ENCODE results near the gene LDB3. TPM values are rescaled to one million over a fixed set of nuclear protein-coding genes. Genes with fewer than 3 reads are reported as not detected.

LDB3 gene
- total RNA-seq, 1 experiment from 2014 or later: not detected

DNA sequence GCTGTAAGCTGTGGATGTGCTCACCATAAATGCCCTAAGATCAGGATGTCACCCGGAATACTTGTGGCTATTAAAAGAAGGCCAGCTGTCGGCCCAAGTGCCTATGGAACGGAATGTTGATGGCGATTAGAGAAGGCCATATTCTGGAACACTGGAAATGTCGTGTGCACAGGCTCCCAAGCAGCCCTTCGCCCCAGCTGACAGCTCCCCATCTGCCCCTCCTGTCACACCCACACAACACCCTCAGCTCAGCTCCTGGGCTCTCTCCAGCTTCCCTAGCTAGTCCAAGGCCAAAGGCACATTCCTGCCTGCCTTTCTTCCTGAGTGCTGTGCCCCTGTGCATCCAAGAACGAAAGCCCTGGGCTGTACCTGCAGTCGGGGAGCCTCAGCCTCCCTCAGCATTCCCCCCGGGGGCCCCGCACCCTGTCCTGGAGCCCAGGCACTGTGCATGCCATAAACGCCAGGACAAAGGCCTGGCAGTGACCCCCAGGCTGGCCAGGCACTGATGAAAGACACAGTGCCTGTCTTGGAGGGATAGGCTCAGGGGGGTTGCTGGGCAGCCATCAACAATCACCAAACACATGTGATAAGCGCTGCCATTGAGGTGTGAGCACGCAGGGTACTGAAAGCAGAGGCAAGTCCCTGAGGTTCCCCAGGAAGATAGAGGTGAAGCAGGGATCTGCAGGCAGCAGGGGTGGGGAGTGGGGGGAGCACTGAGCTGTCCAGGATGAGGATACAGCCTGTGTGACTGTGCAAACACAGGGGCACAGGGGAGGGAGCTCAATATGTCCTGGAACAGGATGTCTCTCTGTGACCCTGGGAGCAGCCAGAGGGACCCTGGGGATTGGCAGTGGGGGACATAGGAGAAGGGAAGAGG lies 3.7 kb upstream of the LDB3 start:
- no peak for DNase-seq (ENCODE audit: low spot score)

DNA sequence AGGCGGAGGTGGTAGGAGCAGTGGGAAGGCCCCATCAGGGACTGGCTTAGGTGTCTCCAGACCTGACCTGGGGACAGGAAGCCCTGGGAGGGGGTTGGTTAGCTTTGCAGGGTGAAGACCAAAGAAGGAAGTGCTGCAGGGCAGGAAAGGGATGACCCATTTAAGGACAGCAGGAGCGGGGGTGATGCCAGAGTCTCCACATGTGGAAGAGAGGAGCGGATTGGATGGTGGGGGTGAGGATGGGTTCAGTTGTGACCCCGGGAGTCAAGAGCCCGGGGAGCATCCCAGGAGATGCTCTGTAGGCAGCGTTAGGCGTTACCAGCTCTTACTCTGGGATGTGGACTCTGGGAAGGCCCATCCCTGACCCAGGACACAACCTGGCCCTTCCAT lies 3.1 kb upstream of the LDB3 start:
- no peak for DNase-seq (ENCODE audit: low spot score)

DNA sequence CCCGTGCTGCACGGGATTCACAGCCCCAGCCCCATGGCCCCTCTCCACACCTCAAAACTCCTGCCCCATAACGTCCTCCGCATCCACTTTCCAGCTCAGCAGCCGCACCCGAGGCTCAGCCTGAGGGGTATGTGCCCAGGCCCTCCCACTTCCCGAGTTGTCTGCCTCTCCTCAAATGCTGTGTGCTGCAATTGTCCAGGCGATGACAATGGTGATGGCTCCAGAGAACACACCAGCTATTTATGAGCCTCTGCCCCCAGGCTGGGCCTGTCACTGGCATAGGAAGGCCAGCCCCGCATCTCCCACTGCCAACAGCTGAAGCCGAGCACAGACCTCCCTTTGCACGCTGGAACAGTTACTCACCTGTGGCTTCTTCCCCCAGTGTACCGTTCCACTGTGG lies 2.4 kb upstream of the LDB3 start:
- no peak for DNase-seq (ENCODE audit: low spot score)

DNA sequence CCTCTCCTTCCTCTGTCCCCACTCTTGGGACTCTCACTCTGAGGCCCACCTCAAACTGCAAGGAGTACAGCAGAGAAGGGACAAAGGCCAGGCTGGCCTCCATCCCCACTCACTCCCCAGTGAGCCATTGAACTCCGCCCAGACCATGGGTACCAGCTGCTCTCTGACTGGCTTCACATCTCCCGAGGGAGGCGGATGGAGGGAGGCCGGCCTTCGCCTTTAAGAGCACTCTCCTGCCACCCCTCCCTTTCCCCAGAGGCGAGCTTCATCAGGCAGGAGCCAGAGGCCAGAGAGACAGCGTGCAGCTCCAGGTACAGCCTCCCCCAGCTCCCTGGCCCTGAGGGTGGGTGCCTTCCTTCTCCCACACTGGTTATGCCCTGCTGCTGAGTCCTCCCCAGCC lies 1.8 kb upstream of the LDB3 start:
- DNase-seq (ENCODE audit: low spot score): no peak

DNA sequence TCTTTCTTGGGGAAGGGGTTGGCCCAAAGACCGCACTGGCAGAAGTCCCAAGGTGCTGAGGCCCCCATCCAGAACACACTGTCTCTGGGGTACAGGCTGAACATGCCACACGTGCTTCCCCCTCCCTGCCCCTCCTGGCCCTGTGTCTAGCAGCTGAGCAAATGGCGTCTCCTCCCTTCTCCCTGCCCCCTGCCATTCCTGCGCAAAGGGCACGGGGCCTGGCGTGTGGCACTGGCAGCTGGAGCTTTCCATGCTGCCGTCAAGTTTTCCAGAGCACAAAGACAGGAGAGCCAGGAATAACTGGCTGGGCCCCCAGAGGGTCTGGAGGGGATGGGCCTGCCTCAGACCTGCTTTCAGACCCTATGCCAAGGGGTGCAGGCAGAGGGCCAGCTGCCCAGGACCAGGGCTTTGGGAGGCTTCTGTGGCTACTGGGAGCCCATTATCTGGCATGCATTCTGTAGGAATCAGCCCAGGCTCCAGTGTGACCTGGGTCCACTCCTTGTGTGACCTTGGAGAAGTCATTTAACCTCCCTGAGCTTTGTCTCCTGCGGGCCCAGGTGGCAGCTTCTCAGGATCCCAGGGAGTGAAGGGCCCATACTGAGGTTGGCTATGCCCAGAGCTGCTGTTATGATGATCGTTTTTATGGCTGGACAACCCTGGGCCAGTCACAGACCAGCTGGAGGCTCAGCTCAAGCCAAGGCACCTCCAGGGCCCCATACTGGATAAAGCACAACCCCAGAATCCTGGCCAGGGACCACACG lies 710 bp upstream of the LDB3 start:
- DNase-seq (ENCODE audit: low spot score): no peak

DNA sequence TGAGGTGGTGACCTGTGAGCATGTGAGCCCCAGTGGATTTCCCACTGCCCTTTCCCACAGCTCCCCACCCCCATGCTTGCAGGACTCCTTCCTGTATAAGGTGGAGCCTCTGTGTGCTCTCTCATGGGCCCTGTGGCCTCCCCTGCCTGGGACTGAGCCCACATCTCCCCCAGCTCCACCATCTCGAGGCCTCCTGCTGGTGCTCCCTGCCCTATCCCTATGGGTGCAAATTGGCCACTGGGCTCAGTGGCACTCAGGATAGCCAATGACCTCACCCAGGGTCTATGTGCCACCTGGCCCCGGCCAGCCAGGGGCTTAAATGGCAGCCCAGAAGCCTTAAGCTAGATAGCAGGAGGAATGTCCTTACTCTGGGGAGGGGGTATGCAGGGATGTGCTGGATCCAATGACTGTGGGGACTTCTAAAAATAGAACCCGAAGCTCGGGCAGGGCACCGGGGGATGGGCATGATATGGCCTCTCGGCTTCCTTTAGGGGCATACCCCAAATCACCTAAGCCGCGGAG lies 2.0 kb downstream of the LDB3 start:
- DNase-seq (ENCODE audit: low spot score): no peak

DNA sequence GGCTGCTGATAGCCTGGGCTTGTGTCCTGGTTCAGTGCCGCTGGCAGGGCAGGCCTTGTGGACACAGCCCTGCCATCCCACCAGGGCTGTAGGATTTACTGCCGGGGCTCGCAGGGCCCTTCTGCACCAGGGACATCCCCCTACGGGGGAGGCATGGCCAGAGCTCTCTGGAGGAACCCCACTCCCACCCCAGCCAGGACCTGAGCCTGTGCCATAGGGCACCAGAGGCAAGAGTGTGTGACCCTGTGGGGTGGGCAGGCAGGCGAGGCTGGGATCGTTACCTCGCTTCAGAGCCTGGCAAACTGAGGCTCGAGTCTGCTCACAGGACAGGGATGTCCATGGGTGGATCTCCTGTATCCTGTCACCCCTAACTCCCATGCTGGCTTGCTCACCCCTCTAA lies 2.6 kb downstream of the LDB3 start:
- DNase-seq (ENCODE audit: low spot score): no peak

DNA sequence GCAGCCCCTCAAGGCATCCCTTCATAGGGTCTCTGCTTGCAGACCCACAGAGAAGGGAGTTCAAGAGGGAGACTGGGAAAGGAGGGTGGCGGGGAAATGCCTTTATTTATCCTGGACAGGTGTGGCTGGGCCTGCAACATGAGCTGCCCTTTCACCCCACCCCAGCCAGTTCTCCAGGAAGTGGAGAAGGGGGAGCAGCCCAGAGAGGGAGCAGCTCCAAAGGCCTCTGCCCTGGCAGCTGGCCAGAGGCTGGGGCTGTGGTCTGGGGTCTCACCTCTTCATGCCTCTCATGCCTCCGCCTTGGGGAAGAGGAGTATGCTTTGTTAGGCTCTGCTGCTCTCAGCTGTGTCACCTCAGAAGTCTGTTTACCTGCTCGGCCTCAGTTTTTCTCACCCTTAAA lies 3.1 kb downstream of the LDB3 start:
- peak; percentile 57 for DNase-seq (ENCODE audit: low spot score)

DNA sequence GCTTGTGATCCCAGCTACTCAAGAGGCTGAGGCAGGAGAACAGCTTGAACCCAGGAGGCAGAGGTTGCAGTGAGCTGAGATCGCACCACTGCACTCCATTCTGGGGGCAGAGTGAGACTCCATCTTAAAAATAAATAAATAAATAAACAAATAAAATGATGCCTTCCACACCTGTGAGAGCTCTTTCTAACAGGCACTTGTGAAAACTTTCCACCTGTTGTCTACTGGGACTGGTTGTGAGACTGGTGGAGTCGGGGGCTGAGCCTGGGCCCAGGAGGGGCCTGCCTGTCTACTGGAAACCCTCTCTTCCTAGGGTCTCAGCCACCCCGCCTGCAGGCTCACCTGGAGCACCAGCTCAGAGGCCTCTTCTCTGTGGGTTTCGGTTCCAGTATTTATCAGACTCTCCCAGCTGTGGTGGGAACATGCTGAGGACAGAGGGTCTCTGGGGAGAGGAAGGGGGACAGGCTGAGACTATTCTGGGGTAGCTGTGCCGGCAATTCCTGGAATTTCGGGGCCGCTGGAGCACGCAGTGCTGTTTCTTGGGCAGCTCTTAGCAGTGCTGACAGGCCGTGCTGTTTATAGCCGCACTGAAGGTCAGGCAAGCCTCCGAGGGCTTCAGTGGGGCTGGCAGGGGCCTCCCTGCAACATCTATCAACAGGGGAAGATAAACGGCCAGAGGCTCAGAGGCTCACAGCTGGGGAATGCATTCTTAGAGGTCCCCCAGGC lies 3.8 kb downstream of the LDB3 start:
- DNase-seq (ENCODE audit: low spot score): no peak

DNA sequence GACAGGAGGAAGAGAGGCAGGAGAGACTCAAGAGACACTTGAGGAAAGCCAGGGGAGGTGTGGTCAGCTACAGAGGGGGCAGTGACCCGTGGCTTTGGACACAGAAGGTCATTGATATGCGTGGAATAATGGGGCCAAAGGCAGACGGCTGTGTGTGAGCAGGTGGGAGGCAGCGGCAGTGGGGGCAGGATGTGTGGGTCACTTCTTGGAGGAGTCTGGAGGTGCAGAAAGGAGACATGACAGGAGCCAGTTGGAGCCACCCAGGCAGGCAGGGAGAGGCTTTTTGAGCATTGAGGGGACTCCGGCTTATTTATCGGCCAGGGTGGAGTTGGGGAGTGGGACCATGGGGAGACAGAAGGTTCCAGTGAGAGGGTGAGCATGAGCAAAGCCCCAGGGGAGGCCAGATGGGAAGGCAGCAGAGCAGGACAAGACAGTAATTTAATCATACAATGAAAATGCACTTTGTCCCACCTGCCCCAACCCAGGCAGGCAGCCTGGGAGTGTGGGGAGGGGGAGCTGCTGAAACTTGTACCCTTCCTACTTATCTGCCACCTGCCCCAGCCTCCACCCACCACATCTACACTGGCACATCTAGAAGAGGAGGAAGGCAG lies 5.0 kb downstream of the LDB3 start:
- no peak for DNase-seq (ENCODE audit: low spot score)

DNA sequence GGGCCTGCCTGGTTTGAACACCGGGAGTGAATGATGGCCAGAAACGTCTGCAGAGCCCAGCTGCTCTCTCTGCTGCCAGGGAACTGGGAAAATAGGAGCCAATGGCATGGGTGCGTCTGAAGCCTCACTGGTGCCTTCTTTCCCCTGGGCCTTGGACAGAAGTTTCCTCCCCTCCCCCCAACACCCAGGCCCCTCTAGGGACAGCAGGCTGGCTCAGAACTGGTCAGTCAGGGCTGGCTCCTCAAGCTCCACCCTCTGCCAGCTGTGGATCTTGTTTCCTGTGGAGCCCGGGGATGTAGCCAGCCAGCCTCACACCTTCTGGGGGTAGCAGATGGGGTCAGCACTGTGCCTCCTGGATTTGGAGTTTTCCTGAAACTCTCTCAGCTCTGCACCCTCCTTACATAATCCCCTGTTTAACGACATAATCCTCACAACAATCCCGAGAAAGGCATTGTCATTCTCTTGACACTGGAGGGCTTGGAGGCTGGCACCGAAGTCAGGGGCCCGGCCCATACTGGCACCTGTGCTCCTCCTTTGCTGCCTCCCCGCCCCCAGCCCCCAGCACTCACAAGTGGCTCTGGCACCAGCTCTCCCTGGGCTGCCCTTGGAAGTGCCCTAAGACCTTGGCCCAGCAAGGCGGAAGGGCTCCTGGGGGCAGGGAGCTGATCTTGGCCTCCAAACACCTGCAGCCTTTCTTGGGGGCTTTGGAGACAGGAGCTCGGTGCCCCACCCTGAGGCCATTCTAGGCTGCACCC lies 5.7 kb downstream of the LDB3 start:
- peak; percentile 32 for DNase-seq (ENCODE audit: low spot score)

DNA sequence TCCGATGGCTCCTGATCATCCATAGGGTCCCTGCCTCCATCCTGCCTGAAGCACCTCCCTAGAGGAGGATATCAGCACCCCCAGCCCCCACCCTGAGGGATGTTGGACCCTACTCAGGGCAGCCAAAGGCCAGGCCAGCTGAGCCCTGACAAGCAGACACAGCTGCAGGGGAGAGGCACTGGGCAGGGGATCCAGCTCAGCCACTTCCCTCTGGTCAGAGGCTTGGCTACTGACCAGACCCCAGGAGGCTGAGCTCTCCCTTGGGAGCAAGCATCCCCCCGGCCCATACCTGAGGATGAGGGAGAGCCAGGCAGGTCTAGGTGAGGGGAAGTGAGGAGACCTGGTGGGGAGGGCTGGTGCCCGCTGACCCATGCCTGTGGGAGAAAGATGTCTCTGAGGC lies 6.6 kb downstream of the LDB3 start:
- DNase-seq (ENCODE audit: low spot score): no peak

DNA sequence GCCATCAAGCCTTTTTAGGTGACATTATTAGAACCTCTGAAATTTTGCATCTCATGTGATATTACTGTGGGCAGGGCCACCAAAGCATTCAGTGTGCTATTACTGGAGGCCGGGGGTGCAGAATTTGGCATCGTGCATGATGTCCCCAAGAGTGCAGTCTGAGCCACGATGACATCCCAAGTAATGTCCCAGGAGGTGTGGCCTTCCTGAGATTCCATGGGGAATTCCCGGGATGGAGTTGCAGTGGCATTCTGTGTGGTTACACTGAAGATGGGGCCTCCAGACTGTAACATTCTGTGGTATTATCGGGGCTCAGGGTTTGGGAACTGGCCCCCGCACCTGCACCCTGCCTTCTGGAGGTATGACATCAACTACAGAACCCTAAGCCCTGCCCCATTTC lies 9.1 kb downstream of the LDB3 start:
- DNase-seq (ENCODE audit: low spot score): no peak

DNA sequence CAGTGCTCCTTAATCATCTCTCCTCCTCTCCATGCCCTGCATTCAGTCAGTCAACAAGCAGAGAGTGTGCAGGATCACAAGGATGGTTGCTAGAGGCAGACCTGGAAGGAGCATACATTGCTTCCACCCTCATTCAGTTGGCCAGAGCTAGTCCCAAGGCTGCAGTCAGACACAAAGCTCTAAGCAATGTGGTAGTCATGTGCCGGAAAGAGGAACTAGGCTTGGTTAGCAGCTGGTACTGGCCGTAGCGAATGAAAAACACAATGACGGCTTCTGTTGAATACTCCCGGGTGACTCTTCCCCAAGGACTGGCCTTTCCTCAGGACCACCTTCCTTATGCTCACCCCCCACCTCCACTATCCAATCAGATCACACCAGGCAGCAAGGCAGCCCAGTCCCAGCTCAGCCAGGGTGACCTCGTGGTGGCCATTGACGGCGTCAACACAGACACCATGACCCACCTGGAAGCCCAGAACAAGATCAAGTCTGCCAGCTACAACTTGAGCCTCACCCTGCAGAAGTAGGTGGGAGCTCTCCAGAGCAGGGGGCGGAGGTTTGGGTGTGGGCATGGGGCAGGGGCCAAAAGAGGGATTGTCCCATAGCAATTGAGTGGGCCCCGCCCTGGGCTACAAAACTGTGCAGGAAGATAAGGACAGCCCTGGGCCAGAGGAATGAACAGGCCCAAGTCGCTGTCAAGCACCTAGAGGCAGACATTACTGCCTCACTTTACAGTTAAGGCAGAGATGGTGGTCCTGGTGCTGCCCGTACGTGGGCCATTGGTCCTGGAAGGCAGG lies 10.9 kb downstream of the LDB3 start:
- DNase-seq (ENCODE audit: low spot score): no peak

DNA sequence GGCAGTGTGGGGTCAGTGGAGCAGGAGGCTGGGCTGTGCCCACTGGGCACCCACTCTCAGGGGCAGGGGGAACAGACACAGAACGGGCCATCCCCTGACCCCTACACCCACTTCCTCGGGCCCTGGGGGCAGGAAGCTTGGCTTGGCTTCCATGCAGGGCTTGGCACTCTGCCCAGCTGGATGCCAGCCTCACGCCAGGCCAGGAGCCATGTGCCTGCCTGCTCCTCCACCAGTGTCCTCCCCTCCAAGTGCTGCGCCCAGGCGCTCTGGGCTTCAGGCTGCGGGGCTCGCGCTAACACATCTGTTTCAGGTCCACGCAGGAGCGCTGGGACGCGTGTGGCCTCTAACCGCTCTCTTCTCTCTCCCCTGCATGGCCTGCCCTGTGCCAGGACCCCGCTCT lies 12.7 kb downstream of the LDB3 start:
- DNase-seq (ENCODE audit: low spot score): peak; percentile 31

DNA sequence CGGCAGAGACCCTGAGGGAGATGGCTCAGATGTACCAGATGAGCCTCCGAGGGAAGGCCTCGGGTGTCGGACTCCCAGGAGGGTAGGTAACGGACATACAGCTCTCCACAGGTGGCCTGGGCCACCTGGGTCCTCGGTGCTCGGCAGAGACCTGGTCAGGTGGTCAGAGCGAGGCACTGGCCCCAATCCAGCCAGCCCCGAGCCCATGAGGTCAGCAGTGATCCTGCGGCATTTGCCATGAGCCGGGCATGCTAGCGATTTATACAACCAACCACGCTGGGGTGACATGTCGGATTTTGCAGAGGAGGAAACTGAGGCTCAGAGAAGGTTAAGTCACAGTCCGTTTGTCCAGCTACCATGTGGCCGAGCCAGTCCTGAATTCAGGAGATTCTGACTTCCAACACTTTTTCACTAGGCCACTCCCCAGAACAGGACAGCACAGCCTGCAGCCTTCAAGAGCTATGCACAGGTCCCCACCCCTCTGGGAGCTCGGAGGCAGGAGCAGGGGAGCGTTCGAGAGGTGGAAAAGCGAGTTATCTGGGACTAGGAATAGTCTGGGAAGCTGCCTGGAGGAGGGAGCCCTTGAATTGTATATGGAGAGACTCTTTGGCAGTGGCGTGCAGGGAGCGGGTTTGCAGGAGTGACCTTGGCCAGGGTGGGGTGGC lies 13.5 kb downstream of the LDB3 start:
- no peak for DNase-seq (ENCODE audit: low spot score)

DNA sequence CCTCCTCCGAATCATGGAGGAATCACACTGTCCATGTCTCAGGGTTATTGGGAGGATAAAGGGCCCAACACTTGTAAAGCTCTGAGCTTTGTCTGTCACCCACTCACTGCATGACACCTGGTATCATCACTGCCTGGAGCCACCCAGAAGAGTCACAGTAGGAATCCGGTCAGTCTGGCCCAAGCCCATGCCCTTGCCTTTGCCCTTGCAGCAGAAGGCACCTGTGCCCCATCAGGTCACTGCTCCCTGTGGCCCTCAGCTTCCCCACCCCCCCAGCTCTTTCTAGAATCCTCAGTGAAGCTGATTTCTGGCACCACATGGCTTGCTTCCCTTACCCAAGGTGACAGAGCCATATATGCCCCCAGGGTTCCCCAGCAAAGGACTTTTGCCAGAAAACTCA lies 14.4 kb downstream of the LDB3 start:
- no peak for DNase-seq (ENCODE audit: low spot score)

DNA sequence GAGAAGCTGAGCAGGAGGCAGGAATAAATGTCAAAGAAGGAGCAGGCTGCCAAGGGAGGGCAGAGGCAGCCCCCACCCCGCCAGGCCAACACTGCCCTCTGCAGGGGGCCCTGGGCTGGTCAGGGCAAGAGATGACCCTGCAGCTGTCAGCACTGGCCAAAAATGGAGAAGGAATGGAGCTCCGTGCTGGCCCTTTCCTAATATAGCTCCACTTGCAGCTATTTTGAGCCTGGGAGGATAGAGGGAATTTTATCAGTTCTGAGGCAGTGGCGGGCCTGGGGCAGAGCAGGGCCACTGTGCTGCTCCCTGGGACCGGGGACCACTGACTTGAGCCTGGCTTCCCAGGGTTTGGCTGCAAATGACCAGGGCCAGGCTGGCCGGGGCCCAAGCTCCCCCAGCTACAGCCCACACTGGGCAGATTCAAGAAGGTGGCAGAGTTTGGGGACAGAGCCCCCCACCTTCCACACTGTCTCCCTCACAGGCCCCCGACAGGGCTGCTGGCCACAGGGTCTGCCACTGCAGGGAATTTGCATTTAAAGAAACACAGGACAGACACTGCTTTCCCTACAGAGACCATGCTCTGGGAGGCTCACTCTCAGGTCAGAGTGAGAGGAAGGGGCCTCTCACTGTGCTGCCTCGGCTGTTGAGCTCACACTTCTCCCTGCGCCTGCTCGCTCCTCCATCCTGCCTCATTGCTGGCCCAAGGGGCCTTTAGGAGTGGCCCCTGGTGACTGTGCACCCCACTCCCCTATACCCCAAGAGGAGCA lies 16.2 kb downstream of the LDB3 start:
- peak; percentile 39 for DNase-seq (ENCODE audit: low spot score)

DNA sequence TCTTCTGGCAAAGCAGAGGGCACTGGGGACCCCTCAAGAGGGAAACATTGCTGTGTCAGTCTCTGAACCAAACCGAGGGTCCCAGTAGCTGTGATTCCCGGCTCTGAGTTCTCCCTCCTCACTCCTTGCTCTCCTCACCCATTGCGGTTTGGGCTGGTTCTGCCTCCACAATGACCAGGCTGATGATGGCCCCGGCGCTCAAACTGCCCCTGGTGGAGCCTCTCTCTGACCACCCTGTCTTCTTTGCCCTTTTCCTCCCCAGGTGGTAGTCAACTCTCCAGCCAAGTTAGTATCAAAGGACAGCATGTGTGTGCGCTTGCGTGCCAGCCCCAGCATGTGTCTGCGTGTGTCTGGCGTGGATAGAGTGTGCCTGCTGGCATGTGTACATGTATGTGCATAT lies 17.1 kb downstream of the LDB3 start:
- no peak for DNase-seq (ENCODE audit: low spot score)
